ENCODE data around the gene ANTXR2.

GRCh38 chr4:79948261-79948660 lies 124.8 kb downstream of the ANTXR2 start:
- TF ChIP-seq CTCF (IDR thresholded peaks at IDR 0.05) = no peak
- TF ChIP-seq EZH2 (IDR thresholded peaks at IDR 0.05) = no peak
- TF ChIP-seq EZH2phosphoT487 (IDR thresholded peaks at IDR 0.05) = no peak

Data from neural progenitor cell (in vitro differentiated cells).